Measurements from ENCODE around the gene KRTAP5-6.

DNA sequence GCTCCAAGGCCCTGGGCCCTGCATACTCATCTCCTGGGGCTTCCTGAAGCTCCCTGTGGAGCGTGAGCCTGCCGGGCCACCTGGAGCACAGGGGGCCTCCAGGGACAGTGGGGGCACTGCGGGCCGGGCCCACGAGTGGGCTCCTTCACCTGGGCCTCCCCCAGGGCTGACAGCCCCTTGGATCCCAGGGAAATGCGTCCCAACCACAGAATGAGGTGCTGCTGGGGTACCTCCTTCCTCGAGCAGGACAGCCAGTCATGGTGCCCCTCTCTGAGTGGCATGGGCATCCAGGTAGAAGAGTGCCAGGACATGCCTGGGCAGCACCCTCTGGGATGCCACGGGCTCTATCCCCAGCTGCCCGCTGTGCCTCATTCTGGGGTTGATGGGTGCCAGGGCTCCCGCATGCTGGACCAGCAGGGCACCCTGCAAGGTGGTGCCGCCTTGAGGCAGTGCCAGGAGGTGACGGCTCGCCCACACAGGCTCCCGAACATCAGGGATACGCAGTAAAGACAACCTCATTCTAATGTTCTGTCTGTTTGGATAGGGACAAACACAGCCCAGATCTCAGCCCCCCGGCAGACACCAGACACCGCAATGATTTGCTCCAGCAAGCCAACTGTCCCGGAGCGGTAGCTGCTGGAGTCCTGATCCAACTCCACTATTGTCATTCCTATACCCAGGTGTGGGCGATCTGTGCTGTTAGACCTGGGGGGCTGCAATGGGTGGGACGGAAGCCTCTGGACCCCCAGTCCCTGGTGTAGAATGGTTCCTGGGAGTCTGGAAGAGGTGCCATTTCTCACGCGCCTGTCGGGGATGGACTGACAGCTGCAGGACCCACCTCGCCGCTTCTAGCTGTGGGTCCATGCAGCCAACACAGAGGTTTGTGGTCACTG lies 41.6 kb upstream of the KRTAP5-6 start:
- TF ChIP-seq POLR2A (IDR thresholded peaks at IDR 0.05) = no peak
- TF ChIP-seq, protein P1, sequence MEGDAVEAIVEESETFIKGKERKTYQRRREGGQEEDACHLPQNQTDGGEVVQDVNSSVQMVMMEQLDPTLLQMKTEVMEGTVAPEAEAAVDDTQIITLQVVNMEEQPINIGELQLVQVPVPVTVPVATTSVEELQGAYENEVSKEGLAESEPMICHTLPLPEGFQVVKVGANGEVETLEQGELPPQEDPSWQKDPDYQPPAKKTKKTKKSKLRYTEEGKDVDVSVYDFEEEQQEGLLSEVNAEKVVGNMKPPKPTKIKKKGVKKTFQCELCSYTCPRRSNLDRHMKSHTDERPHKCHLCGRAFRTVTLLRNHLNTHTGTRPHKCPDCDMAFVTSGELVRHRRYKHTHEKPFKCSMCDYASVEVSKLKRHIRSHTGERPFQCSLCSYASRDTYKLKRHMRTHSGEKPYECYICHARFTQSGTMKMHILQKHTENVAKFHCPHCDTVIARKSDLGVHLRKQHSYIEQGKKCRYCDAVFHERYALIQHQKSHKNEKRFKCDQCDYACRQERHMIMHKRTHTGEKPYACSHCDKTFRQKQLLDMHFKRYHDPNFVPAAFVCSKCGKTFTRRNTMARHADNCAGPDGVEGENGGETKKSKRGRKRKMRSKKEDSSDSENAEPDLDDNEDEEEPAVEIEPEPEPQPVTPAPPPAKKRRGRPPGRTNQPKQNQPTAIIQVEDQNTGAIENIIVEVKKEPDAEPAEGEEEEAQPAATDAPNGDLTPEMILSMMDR (IDR thresholded peaks at IDR 0.05) = no peak
